ENCODE measurements around the gene PRKCE.

The PRKCE gene

DNA sequence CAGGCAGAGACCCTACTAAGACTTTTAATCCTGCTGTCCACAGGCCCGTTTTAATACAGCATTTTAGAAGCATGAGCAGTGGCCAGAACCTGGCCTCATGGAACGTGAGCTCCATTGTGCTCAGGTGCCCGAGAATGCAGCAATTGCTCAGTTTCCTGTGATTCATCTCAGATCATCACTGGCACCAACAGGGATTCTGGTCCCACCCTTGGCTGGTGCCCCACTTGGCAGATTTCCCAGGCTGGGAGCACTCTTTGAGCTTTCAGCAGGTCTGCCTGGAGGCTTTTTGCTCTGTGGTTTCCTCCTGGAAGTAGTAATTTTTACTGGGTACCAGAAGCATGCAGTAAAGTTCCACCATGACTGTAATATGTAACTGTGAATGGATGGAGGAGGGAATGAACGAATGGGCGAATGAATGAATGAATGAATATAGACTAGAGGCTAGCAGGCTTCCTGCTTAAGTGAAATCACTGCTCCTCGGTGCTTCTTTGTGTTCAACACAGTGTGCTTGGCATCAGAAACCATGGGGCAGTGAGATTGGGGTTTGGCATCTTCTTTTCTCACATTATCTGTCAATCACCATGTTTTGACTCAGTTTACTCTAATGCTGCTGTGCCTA is 312.9 kb downstream of the PRKCE start:
- DNase-seq (ENCODE audit: low spot score), result peak; percentile 28

DNA sequence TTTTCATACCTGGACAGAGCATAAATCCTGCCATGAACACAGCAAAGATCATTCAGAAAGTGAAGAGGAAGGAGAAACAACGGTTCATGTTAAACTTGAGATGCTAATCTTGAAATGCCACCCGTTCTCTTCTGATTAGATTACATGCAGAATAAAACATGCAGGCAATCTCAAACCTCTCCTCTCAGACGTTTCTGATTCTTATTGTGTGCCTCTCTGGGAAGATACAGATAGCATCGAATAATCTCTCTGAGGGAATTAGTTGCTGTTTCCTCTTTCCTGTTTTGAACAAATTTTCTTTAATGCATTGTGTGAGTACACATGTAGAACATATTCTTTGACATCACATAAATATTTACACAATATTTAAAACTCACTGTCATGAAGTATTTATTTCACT is 313.4 kb downstream of the PRKCE start:
- no peak for DNase-seq (ENCODE audit: low spot score)

DNA sequence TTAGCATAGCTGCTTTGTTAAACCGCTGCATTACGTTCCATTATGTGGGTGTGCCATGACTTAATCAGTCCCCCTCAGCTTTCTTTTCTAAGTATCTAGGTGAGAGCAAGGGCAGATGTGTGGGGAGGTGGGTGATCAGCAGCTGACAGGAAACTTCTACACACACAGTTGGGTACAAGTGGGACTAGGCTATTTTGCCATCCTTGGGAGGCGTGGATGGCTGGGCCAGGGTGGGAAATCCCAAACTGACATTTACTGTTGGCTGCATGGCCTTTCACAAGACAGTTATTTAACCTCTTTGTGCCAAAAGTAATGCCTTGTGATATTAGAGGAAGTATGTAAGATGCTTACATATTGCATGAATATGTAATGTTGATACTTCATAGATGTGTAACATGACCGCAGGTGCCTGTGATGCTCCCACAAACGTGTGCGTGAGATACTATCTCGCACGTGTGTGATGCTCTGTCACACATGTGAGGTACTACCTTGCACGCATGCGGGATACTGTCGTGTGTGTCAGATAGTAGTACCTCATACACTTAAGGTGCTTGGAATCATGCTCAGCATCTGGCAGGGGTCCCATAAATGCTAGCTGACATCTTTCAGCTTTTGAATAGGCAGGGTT is 314.5 kb downstream of the PRKCE start:
- DNase-seq (ENCODE audit: low spot score), result peak; percentile 23

DNA sequence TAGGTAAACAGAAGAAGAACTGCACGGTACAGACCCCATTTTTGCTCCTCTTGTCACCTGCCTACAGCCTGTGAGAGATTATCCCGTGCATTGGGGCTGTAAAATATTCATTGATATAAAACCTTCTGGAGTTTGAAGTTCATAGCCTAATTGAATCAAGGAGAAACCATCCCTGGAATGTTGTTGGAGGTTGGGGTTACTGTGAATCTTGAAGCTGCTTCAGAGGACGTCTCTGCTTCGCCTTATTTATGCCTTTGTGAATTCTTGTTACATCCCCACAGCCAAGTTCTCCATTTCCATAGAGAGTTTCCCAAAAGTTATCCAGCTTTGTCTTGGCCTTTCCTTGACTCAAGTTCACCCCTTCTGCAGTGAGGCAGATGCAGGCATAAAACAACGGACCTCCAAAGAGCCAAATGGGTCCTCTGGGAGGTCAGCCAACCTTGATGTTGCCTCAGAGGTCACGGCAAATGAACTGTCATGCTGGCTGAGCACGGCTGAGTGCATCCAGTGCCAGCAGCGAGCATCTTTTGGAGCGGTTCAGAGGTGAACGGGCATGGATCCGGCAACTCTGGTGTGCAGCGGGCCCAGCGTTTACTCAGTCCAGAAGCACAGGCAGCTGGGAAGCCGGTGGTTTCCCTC is 317.6 kb downstream of the PRKCE start:
- no peak for DNase-seq (ENCODE audit: low spot score)

DNA sequence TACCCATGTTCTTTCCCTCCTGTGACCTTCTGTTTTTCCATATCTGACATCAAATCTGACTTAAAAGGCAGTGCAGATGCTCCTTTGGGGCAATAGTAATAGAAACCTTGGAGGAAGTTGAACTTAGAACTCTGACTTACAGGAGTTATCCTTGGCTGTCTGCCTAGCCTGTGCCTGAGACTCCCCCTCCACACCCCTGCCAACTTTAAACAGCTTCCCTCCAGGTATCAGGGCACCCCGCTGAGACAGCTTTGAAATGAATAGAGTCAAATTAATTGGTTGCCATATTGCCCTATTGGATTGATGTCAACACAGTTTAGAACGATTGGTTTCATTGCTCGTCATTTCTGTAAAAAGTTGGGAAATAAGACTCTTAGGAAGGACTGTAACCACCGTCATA is 322.0 kb downstream of the PRKCE start:
- DNase-seq (ENCODE audit: low spot score), result no peak

DNA sequence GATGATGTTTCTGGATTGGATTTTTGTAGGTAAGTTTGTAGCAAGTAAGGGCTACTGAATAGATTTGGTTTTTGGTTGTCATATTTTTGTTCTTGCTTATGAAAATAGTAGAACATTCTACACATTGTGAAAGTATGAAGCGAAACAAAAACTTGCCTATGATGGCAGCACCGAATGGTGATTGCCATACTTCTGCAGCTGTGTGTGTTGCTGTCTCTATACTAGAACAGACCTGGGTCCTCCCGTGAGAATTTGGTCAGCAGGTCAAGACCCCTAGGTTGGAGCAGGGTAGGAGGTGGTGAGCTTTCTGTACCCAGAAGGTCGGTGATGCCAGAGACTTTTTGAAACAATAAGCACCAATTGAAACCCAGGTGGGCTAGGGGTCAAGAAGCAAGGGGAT is 322.6 kb downstream of the PRKCE start:
- no peak for DNase-seq (ENCODE audit: low spot score)

DNA sequence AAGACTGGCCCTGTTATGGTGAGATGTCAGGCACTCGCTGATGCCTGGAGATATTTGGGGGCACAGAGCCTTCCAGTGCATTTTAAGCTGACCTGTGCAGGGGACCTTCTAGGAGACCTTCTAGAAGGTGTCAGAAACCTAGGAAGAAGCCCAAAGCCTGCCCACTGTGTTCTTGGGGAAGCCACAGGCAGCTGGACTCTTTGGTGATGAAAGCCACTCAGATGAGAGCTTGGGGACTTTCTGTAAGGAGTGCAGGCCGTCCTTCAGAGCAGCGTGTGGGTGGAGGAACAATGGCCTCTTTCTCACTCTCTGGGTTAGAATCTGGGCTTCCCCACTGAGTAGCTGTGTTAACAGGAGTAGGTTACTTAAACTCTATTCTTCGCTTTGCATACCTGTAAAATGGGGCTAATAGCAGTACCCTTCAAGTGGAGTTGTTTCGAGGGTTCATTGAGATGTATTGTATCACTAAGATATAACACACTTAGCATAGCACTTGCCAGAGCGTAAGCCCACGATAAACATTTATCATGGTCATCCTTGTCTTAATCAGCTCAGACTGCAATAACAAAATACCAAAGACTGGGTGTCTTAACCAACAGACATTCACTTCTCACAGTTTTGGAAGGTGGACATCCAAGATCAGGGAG is 323.4 kb downstream of the PRKCE start:
- no peak for DNase-seq (ENCODE audit: low spot score)

DNA sequence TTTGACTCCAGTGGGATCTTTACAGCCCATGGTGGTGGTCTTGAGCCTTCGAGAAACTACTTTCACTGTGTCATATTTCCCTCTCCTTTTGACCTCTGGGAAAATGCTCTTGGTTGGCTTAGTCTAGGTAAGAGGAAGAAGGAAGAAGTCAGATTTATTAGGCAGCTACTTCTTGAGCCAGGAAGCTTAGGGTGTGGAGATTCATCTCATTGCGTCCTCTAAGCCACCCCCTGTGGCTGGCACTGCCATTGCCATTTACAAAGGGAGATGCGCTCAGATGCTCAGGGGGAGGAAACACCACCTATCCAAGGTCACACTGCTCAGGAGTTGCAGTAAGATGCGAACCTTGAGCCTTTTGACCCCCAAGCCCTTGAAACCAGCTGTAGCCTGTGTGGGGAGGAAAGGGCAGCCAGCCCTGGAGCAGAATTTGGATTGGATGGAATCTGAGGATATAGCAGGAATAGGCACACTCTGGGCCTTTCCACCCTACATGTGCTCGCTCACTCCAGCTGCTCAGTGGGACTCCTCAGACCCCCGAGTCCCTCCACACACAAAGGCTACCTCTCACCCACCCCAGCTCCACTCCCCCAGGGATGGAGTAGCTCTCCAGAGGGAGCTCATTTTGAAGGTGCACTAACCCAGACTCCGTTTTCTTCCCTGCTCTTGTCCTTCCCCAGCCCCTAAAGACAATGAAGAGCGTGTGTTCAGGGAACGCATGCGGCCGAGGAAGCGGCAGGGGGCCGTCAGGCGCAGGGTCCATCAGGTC is 324.5 kb downstream of the PRKCE start:
- DNase-seq (ENCODE audit: low spot score), result no peak

DNA sequence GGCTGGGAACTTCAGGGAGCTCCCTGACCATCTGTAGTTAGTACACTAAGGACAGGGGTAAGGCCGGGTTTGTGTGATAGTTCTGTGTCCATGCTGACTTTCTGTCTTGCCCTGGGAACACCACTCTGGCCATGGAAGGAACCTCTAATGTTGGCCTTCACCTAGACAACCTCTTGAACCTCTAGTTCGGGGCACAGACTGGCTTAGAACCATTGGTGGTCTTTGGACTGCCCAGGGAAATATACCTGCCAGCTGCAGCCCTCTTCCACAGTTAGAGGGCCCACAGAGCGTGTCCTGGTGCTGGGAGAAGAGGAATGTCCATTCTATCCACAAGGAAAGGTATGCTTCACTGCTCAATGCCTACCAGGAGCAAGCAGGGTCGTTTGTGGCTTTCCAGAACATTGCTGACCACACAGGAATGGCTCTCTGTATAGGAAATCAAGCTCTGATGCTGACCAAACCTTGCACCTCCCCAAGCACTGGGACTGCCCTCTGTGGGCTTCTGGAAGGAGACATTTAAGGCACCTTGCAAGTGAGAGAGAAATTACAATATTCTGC is 326.9 kb downstream of the PRKCE start:
- no peak for DNase-seq (ENCODE audit: low spot score)

DNA sequence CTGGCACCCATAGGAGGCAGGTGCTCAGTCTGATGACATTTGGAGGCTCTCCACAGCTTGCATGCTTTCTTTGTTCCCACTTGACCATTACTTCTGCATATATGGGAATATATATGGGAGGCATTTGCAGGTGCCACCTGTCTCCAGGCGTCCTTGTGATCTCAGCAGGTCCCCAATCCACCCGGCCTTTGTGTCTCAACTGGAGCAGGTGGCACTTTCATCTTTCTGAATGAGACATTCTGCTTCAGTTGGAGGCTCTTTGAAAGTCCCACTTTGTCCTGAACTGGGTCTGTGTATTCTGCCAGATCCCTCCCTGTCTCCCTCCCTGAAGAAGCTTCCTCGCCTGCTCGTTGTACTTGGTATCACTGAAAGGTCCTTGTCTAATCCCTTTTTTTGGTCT is 327.6 kb downstream of the PRKCE start:
- DNase-seq (ENCODE audit: low spot score), result no peak

DNA sequence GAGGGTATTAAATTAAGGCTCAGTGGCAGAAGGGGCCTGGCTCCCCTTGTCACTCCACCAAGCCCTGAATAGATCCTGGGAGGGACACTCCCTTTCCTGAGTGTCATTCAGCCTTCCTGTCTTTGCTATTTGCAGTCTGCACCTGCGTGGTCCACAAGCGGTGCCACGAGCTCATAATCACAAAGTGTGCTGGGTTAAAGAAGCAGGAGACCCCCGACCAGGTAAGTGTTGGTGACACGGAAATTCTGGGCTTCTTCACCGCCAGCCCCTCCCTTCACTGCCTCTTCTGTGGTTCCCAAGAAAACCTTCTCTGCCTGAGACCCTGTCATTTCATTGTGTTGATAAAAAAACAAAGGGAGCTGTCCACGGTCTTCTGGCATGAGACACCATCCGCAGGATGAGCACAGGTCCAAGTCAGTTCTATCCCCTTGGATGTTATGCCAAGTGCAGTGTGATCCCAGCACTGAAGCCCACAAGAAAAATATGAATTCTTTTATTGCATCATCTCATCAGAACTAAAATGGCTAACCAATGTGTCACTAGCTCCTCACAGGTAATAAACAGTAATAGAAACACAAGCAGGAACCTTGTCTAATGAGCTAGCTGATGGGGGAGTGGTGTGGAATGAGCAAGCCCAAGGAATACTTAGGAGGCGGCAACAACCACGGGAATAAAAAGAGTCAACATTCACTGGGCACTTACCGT is 328.8 kb downstream of the PRKCE start:
- DNase-seq (ENCODE audit: low spot score), result no peak

DNA sequence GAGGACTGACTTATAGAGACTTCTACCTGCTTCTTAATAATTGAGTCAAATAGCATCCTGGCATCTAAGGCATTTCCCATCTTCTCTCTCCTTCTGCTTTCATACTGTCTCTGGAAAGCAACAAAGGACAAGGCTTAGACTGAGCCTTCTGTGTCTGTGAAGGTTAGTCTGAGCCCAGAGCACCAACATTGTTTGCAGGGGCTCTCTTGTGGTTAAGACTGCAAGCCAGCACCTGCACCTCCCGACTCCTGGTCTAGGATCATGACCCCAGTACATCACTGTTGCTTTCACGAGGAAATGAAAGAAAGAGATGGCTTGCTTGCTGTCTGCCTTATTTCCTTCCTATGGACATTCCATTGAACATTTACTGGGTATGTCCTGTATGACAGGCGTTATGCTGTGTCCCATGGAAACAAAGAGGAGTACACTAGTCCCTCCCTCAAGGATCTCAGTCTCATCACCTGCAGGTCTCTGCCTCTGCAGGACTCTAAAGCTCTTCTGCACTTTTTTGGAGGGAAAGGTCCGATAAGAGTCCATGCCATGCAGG is 330.0 kb downstream of the PRKCE start:
- DNase-seq (ENCODE audit: low spot score), result no peak

DNA sequence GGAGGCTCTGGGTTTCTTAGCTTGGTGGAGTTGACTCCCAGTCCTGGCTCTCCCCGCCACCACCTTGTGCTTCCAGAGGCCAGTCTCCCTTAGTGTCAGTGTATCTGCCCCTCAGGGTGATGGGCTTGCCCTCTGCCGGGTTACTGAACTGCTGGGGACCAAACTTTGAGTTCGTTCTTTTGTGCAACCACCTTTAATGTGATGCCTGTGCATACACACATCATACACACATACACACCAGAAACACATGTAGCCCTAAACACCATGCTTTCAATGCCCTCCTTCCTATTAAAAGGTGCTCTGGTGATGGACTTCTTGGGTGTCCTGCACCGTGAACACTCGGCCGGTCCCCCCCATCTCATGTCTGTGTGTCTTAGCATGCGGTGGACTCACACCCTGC is 330.6 kb downstream of the PRKCE start:
- DNase-seq (ENCODE audit: low spot score), result no peak

DNA sequence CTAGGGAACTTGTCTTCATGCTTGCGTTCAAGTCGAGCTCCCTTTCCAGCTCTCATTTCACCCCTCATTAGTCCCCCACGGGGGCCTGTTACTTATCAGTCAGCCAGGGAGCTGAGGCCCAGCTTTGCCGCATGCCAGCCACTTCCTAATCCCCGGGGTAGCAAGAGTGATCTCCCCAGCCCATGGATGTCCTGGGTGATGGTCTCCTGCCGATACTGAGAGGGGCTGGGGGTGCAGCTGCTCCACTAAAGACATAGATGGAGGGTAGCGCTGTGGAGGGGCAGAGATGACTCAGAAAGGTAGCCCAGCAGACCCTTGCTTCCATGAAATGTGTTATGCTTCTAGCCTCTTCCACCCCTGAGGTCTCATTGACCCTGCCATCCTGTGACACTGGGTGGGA is 331.7 kb downstream of the PRKCE start:
- DNase-seq (ENCODE audit: low spot score), result no peak

DNA sequence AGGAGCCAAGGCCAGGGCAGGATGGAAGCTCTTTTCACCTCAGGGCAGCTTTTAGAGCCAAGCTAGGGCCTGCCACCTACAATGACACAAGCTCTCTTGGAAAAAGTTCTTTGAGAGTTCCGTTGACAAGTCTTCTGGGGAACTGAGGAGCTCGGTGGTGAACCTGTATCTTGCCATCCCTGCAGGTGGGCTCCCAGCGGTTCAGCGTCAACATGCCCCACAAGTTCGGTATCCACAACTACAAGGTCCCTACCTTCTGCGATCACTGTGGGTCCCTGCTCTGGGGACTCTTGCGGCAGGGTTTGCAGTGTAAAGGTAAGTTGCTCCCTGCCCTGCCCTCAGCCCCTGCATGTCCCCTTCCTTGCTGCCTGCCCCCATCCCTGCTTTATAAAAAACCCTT is 332.9 kb downstream of the PRKCE start:
- no peak for DNase-seq (ENCODE audit: low spot score)

DNA sequence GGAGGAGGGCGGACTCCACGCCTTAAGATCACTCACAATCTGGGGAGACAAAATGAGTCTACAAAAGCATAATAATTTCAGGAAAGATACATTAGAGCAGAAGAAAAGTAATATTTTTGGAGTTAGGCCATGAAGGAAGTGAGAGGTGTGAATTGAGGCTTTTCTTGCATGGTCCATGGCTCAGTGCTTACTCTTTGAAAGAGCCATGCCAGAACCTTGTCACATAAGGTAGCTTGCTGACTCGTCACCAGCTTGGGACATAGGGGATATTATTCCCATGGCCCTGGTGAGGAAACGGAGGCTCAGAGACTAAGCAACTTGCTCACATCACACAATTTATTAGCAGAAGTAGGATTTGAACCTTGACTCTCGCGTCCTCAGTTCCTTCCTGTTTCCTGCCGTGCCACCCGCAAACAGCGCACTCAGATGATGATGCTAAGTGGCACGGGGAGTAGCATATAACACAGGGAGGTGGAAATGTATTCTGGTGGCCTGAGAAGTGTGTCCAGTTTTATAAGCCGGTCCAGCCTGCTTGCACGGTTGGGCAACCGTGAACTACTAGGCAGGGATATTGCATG is 333.5 kb downstream of the PRKCE start:
- DNase-seq (ENCODE audit: low spot score), result no peak

DNA sequence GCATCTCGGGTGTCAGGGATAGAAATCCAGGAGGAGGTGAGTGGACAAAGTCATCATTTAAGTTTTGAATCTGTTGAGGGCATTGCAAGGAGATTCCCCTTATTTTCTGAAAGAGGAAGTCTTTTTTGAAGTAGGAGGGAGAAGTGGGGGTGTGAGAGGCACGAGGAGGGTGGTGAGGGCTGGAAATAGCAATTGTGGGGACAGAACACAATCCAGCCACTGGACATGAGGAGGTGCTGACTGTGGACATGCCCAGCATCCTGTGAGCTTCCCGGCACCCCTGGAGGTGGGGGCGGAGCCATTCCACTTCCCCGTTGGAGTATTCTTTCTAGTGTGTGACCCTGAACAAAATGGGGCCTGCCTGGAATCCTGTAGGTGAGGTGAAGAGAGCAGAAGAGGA is 335.0 kb downstream of the PRKCE start:
- no peak for DNase-seq (ENCODE audit: low spot score)

DNA sequence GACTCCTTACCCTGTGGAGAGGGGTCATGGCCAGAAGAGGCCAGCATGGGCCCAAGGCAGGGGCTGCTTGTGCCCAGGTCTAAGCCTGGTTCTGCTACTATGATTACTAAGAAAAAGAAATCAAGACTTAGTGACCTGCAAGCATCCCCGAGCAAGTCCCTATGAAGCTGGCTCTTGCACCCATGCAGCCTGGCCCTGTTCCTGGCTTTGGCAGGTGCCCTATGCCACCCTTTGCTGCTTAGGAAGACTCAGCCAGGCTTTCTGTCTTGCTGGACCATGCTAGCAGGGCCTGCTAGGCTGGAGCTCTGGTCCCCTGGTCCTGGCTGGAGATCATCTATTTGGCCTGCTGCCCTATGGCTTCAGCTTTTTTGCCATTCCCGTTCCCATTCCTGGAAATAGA is 336.4 kb downstream of the PRKCE start:
- no peak for DNase-seq (ENCODE audit: low spot score)

DNA sequence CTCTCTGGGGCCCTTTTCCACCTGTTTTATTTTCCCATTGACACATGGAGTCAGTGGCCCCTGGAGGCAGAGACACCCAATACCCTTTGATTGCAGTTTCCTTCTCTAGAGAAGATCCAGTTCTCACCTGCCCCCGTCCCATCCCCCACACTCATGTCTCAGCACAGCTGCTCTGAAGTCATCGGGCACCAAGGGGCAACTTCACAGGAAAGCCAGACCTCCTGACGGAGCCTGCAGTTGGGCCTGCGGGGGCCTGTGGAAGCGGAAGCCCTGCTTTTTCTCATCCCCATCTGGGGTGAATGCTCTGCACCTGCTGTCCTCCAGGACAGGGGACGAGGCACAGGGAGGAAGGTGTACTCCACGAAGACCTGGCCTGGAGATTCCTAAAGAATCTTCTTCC is 337.4 kb downstream of the PRKCE start:
- DNase-seq (ENCODE audit: low spot score), result no peak

DNA sequence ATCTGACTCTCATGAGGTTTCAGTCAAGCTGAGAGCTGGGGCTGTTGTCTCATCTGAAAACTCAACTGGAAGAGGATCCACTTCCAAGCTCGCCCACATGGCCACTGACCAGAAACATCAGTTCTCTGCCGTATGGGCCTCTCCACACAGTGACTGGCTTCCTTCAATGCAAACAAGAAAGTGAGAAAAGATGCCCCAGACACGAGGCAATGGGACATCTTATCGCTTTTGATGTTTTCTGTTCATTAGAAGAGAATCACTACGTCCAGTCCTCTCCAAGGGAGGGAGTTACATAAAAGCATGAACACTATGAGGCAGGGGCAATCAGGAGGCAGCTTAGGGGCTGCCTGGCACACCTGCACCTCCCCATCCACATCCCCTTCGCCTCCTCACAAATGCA is 338.7 kb downstream of the PRKCE start:
- no peak for DNase-seq (ENCODE audit: low spot score)

Data from putamen (tissue), 1 donor.